Activated naive CD4-positive, alpha-beta T cell treated with anti-CD3 and anti-CD28 coated beads, Interleukin-2, amount 50 U/mL, for 16 hours (primary cell): ENCODE data around the gene GNB4.

Experiments
- DNase-seq: peaks from one replicate; pipeline ENCODE4 v3.0.0-alpha.2; 2020

The GNB4 gene

GRCh38 chr3:179432451-179432850 lies 18.8 kb downstream of the GNB4 start:
- DNase-seq, result no peak

GRCh38 chr3:179432021-179432420 lies 19.2 kb downstream of the GNB4 start:
- DNase-seq, result no peak

GRCh38 chr3:179430277-179430870 lies 20.9 kb downstream of the GNB4 start:
- DNase-seq, result no peak

GRCh38 chr3:179428876-179429548 lies 22.3 kb downstream of the GNB4 start:
- DNase-seq, result no peak

GRCh38 chr3:179425075-179425474 lies 26.2 kb downstream of the GNB4 start:
- DNase-seq, result no peak

- no peak for DNase-seq
Observed at GRCh38 chr3:179421500-179421899, 29.8 kb downstream of the GNB4 start.

- DNase-seq, result no peak
Observed at GRCh38 chr3:179418610-179419009, 32.7 kb downstream of the GNB4 start.

- no peak for DNase-seq
Observed at GRCh38 chr3:179416681-179417080, 34.6 kb downstream of the GNB4 start.

- no peak for DNase-seq
Observed at GRCh38 chr3:179415377-179415776, 35.9 kb downstream of the GNB4 start.

- no peak for DNase-seq
Observed at GRCh38 chr3:179414804-179415203, 36.5 kb downstream of the GNB4 start.

GRCh38 chr3:179410999-179411398 lies 40.3 kb downstream of the GNB4 start:
- no peak for DNase-seq

GRCh38 chr3:179410331-179410730 lies 40.9 kb downstream of the GNB4 start:
- DNase-seq, result no peak

- no peak for DNase-seq
Observed at GRCh38 chr3:179404307-179404706, 47.0 kb downstream of the GNB4 start.

GRCh38 chr3:179402963-179403362 lies 48.3 kb downstream of the GNB4 start:
- DNase-seq, result no peak

- no peak for DNase-seq
Observed at GRCh38 chr3:179401561-179401960, 49.7 kb downstream of the GNB4 start.

GRCh38 chr3:179398574-179399231 lies 52.6 kb downstream of the GNB4 start:
- DNase-seq, result no peak

GRCh38 chr3:179391906-179392305 lies 59.4 kb downstream of the GNB4 start:
- no peak for DNase-seq

- DNase-seq, result no peak
Observed at GRCh38 chr3:179376474-179376873, 74.8 kb downstream of the GNB4 start.

- no peak for DNase-seq
Observed at GRCh38 chr3:179375091-179375999, 75.9 kb downstream of the GNB4 start.

- no peak for DNase-seq
Observed at GRCh38 chr3:179373938-179374337, 77.3 kb downstream of the GNB4 start.

GRCh38 chr3:179369621-179370020 lies 81.6 kb downstream of the GNB4 start:
- DNase-seq, result no peak

GRCh38 chr3:179363332-179363731 lies 87.9 kb downstream of the GNB4 start:
- DNase-seq, result no peak

- DNase-seq, result no peak
Observed at GRCh38 chr3:179355996-179356395, 95.3 kb downstream of the GNB4 start.
